GM18511 (cell line): ENCODE measurements around the gene SOWAHA.
"Not testable (repeated sequence)": the region's sequence is repeated elsewhere in the genome, so short reads cannot be mapped to it uniquely, and the experiment has no call there.

Experiments
- ATAC-seq: cut with Tn5 transposase; IDR thresholded peaks from one replicate; pipeline ENCODE4 v1.9.1; 2021; ENCODE audit warnings: mild to moderate bottlenecking, moderate library complexity; ENCODE audit not compliant: unreplicated experiment

SOWAHA gene

GRCh38 chr5:132848270-132848669 lies 35.2 kb downstream of the SOWAHA start:
- no peak for ATAC-seq

GRCh38 chr5:132849347-132849746 lies 36.2 kb downstream of the SOWAHA start:
- no peak for ATAC-seq

GRCh38 chr5:132850066-132850465 lies 37.0 kb downstream of the SOWAHA start:
- no peak for ATAC-seq

- ATAC-seq, result no peak
Observed at GRCh38 chr5:132853323-132853722, 40.2 kb downstream of the SOWAHA start.

- ATAC-seq, result no peak
Observed at GRCh38 chr5:132853790-132854189, 40.7 kb downstream of the SOWAHA start.

GRCh38 chr5:132854301-132854700 lies 41.2 kb downstream of the SOWAHA start:
- ATAC-seq, result no peak

GRCh38 chr5:132854992-132855391 lies 41.9 kb downstream of the SOWAHA start:
- ATAC-seq, result not testable (repeated sequence)

- no peak for ATAC-seq
Observed at GRCh38 chr5:132856011-132856410, 42.9 kb downstream of the SOWAHA start.

- ATAC-seq, result no peak
Observed at GRCh38 chr5:132859889-132860437, 46.9 kb downstream of the SOWAHA start.

- no peak for ATAC-seq
Observed at GRCh38 chr5:132860742-132861141, 47.6 kb downstream of the SOWAHA start.

- peak; percentile 41 for ATAC-seq
Observed at GRCh38 chr5:132865668-132866341, 52.7 kb downstream of the SOWAHA start.
